Islet of Langerhans (tissue), 1 donor: Measurements from ENCODE around the gene USP16.
A peak's percentile ranks its signal among the peaks of the same experiment; 100 is the strongest.
"Not testable (repeated sequence)": the region's sequence is repeated elsewhere in the genome, so short reads cannot be mapped to it uniquely, and the experiment has no call there.

Experiments used
- FAIRE-seq: peaks from one replicate; lab custom pipeline; 2011; peaks lifted over from hg19 to GRCh38; lab: Jason Lieb, UNC

USP16 gene

GRCh38 chr21:29024474-29025327, at the start of gene USP16:
TSS of gene USP16 (plus strand) at chr21:29024668. CDS start at chr21:29027914, 3,246 bp downstream.
- FAIRE-seq = peak; percentile 85

- peak; percentile 9 for FAIRE-seq
Measured at GRCh38 chr21:28975397-28975796, 49.1 kb upstream of the USP16 start.

GRCh38 chr21:28979092-28979491, 45.4 kb upstream of the USP16 start:
- no peak for FAIRE-seq

- FAIRE-seq = no peak
Measured at GRCh38 chr21:28982637-28983036, 41.8 kb upstream of the USP16 start.

GRCh38 chr21:28986677-28987076, 37.8 kb upstream of the USP16 start:
- FAIRE-seq = peak; percentile 13

GRCh38 chr21:28988146-28988545, 36.3 kb upstream of the USP16 start:
- not testable (repeated sequence) for FAIRE-seq

- FAIRE-seq = no peak
Measured at GRCh38 chr21:28991861-28992525, 32.5 kb upstream of the USP16 start.

GRCh38 chr21:28992526-28993292, 31.8 kb upstream of the USP16 start, which contains the start of gene LTN1:
TSS of gene LTN1 (minus strand) at chr21:28992877. CDS start at chr21:28992805, 72 bp downstream.
- FAIRE-seq = peak; percentile 86

- FAIRE-seq = no peak
Measured at GRCh38 chr21:28993293-28993629, 31.2 kb upstream of the USP16 start.

GRCh38 chr21:29002442-29003144, 21.9 kb upstream of the USP16 start:
- FAIRE-seq = peak; percentile 84

GRCh38 chr21:29005696-29006095, 18.8 kb upstream of the USP16 start:
- no peak for FAIRE-seq

GRCh38 chr21:29007135-29007534, 17.3 kb upstream of the USP16 start:
- FAIRE-seq = no peak

GRCh38 chr21:29007810-29008209, 16.7 kb upstream of the USP16 start:
- no peak for FAIRE-seq

GRCh38 chr21:29008367-29008766, 16.1 kb upstream of the USP16 start:
- no peak for FAIRE-seq

- not testable (repeated sequence) for FAIRE-seq
Measured at GRCh38 chr21:29011236-29011635, 13.2 kb upstream of the USP16 start.

- no peak for FAIRE-seq
Measured at GRCh38 chr21:29017639-29018237, 6.7 kb upstream of the USP16 start.

GRCh38 chr21:29018540-29018939, 5.9 kb upstream of the USP16 start:
- no peak for FAIRE-seq

- no peak for FAIRE-seq
Measured at GRCh38 chr21:29022166-29022565, 2.3 kb upstream of the USP16 start.

GRCh38 chr21:29025328-29025713, 853 bp downstream of the USP16 start:
- no peak for FAIRE-seq

- FAIRE-seq = no peak
Measured at GRCh38 chr21:29029524-29029923, 5.1 kb downstream of the USP16 start.

GRCh38 chr21:29030909-29031308, 6.4 kb downstream of the USP16 start:
- no peak for FAIRE-seq

GRCh38 chr21:29033301-29033700, 8.8 kb downstream of the USP16 start:
- FAIRE-seq = no peak
